Thyroid gland (tissue), 4 donors: ENCODE measurements around the gene PHF21A. TPM values are rescaled to one million over a fixed set of nuclear protein-coding genes. Genes with fewer than 3 reads are reported as not detected.

ENCODE experiments used
- DNase-seq, 2 donors: peaks; one replicate each; pipeline ENCODE4 v3.0.0-alpha.2; 2019
- H3K27ac ChIP-seq, 3 donors: fragments of 200-600 bp; sonication (generic); 1 replicate in 2 of 3; 2 replicates in 1 of 3; pipeline ENCODE4 v1.5.1; 2016 to 2019; ENCODE audit warnings: mild to moderate bottlenecking in 1 of 3, moderate library complexity in 1 of 3
- H3K27me3 ChIP-seq: fragments of 200-600 bp; sonication (generic); one replicate; pipeline ENCODE4 v1.5.1; 2019
- H3K36me3 ChIP-seq, 2 donors: fragments of 200-600 bp; sonication (generic); one replicate each; pipeline ENCODE4 v1.5.1; 2016 to 2019
- H3K4me1 ChIP-seq, 2 donors: fragments of 200-600 bp; sonication (generic); one replicate each; pipeline ENCODE4 v1.5.1; 2017 to 2019
- H3K4me3 ChIP-seq, 3 donors: fragments of 200-600 bp; sonication (generic); replicated peaks in 1 of 3; 1 replicate in 2 of 3; 2 replicates in 1 of 3; pipeline ENCODE4 v1.5.1; 2016; ENCODE audit warnings: mild to moderate bottlenecking in 1 of 3
- H3K9me3 ChIP-seq: fragments of 200-600 bp; sonication (generic); one replicate; pipeline ENCODE4 v1.5.1; 2017
- POLR2A ChIP-seq, 2 donors: fragments of 450-650 bp; IDR thresholded peaks; one replicate each; pipeline ENCODE4 v1.6.1; 2017; ENCODE audit warnings: antibody characterized with exemption in 2 of 2, mild to moderate bottlenecking in 2 of 2, moderate library complexity in 1 of 2
- WGBS, 2 donors: methylation state at CpG; one replicate each; pipeline ENCODE4 v1.1.5; 2017; 5-methylcytosine and 5-hydroxymethylcytosine counted together
- intact Hi-C: fragments of 100-400 bp; cut with DNase I; formaldehyde crosslinking; loops from one replicate; pipeline ENCODE4 v1.15.1; 2023
- total RNA-seq, 4 donors: library from RNA; depleted of rRNA; stranded (reverse); fragments of >200 nt; gene quantifications; one replicate each; pipeline ENCODE4 v1.2.3, GENCODE V29; 2016
- TF ChIP-seq, protein P1 (sequence below), 6 experiments: fragments of 200-600 bp in 3 of 6; fragments of 450-650 bp in 3 of 6; sonication (generic) in 3 of 6; IDR thresholded peaks; one replicate each; pipeline ENCODE4 v1.5.1; 2016 to 2019; ENCODE audit warnings: antibody characterized with exemption in 6 of 6, mild to moderate bottlenecking in 2 of 6, inconsistent platforms in 1 of 6, moderate library complexity in 1 of 6

PHF21A gene
- total RNA-seq, 4 donors from 2014 or later: 26.2 to 95.7 (median 64.0) TPM

DNA sequence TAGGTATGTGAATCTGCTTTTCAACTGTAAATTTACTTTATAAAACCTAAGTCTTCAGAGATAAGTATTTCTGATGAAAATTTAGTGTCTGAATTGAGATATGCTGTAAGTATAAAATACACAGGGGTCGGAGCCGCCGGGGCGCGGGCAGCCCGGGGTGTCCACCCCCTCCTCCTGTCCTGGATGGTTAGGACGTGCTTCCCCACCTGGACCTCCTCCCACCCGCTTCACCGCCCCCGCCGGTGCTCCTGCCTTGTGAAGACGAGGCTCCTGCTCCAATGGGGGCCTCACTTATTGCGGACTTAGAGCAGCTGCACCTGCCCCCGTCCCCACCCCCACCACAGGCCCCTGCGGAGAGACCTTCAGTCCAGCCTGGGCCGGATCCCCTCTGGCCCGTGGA lies 21.3 kb upstream of the PHF21A start:
- no peaks in the 10 kb centered on the region for H3K4me1 ChIP-seq
- H3K4me3 ChIP-seq: no peak overlapping the region
- no peaks in the 10 kb centered on the region for H3K27me3 ChIP-seq
- no peak for DNase-seq
- 75 to 78% methylated on average over 15 of the region's 17 CpGs for WGBS, 2 donors
- intact Hi-C loops: no loop called here
- no peaks in the 10 kb centered on the region for H3K36me3 ChIP-seq
- H3K27ac ChIP-seq: no peak overlapping the region
- TF ChIP-seq, protein P1, sequence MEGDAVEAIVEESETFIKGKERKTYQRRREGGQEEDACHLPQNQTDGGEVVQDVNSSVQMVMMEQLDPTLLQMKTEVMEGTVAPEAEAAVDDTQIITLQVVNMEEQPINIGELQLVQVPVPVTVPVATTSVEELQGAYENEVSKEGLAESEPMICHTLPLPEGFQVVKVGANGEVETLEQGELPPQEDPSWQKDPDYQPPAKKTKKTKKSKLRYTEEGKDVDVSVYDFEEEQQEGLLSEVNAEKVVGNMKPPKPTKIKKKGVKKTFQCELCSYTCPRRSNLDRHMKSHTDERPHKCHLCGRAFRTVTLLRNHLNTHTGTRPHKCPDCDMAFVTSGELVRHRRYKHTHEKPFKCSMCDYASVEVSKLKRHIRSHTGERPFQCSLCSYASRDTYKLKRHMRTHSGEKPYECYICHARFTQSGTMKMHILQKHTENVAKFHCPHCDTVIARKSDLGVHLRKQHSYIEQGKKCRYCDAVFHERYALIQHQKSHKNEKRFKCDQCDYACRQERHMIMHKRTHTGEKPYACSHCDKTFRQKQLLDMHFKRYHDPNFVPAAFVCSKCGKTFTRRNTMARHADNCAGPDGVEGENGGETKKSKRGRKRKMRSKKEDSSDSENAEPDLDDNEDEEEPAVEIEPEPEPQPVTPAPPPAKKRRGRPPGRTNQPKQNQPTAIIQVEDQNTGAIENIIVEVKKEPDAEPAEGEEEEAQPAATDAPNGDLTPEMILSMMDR (IDR thresholded peaks at IDR 0.05): no peak
- TF ChIP-seq POLR2A (IDR thresholded peaks at IDR 0.05): no peak
- no peaks in the 10 kb centered on the region for H3K9me3 ChIP-seq

DNA sequence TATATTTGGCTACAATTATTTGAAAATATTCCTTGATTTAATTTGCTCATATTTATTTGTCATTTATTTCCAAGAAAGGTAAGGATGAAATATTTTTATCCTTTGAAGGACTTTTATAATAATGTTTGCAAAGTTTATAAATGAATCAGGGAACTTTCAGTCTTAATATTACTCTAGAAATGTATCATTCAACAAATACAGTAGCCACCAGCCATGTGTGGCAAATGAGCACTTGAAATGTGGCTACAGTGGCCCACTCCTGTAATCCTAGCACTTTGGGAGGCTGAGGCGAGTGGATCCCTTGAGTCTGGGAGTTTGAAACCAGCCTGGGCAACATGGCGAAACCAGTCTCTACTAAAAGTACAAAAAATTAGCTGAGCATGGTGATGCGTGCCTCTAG lies 20.3 kb upstream of the PHF21A start:
- intact Hi-C loops: no loop called here
- Histone ChIP-seq H3K27me3 (no peaks in the 10 kb centered on the region), H3K9me3 (no peaks in the 10 kb centered on the region), H3K36me3 (no peaks in the 10 kb centered on the region), H3K4me1 (no peaks in the 10 kb centered on the region), H3K4me3 (no peak overlapping the region), H3K27ac (no peak overlapping the region)
- DNase-seq: no peak
- WGBS, 2 donors: 90 to 97% methylated on average over 3 of the region's 3 CpGs
- TF ChIP-seq, protein P1 (IDR thresholded peaks at IDR 0.05): no peak
- TF ChIP-seq POLR2A (IDR thresholded peaks at IDR 0.05): no peak

DNA sequence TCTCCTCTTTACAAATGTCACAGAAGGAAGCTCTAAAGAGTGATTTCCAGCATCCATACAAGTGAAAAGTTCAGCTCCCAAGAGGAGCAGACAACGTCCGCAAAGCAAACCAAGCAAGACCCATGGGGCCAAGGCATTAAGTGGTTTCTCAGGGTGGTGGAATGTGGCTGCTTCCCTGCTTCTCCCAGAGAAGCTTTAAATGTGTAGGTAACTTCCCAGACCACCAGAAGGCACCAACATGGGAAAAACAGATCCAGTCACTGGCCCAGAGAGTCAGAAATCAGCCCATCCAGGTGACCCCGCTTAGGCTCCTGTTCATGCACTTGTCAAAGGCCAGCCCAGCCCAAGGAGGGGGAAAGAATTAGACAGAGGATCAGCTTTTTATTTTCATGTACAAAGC lies 13.3 kb upstream of the PHF21A start:
- TF ChIP-seq POLR2A (IDR thresholded peaks at IDR 0.05): no peak
- TF ChIP-seq, protein P1 (IDR thresholded peaks at IDR 0.05): no peak
- intact Hi-C loops: no loop called here
- Histone ChIP-seq H3K4me3 (no peak overlapping the region), H3K9me3 (no peaks in the 10 kb centered on the region), H3K27ac (no peak overlapping the region), H3K27me3 (no peaks in the 10 kb centered on the region), H3K36me3 (no peaks in the 10 kb centered on the region), H3K4me1 (no peaks in the 10 kb centered on the region)
- DNase-seq: no peak
- 60 to 64% methylated on average over 3 of the region's 3 CpGs for WGBS, 2 donors

DNA sequence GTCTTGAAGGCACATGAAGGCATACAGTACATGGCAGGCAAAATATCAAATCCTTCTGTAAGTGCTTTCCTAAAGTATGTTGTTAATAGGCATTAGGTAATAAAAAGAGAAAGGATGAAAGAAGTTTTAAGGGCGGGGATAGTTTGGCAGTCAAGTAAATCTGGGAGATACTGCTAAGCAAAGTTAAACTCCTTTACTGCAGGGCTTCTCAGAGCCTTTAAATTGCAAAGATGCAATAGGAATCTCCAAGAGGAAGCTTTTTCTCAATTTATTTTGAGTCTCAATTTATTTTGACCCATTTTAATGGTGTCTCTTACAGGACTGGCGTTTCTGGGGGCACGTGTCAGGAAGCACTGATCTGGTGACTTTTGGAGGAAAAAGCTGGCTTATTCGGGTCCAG lies 12.8 kb upstream of the PHF21A start:
- no peak overlapping the region for H3K27ac ChIP-seq
- H3K4me3 ChIP-seq: no peak overlapping the region
- TF ChIP-seq, protein P1 (IDR thresholded peaks at IDR 0.05): no peak
- TF ChIP-seq POLR2A (IDR thresholded peaks at IDR 0.05): no peak
- DNase-seq: no peak
- no peaks in the 10 kb centered on the region for H3K9me3 ChIP-seq
- intact Hi-C loops: no loop called here
- H3K27me3 ChIP-seq: no peaks in the 10 kb centered on the region
- H3K4me1 ChIP-seq: no peaks in the 10 kb centered on the region
- no peaks in the 10 kb centered on the region for H3K36me3 ChIP-seq
- 83 to 90% methylated on average over 4 of the region's 4 CpGs for WGBS, 2 donors

DNA sequence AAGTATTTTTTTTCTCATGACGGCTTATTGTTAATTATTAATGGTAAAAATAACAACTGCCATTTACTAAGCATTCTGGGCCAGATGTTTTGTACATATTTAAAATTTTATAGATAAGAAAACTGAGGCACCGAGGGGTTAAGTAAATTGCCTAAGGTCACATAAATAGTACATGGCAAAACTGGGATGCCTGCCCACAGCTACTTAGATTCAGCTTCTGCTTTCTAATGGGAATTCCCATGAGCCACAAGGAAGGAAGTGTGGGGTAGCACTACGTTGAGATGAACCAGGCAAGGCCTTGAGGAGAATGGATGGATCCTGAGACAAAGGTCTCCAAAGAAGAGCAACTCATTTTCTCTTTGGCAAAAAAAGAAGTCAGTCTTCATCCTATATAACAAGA lies 11.9 kb upstream of the PHF21A start:
- H3K4me3 ChIP-seq: no peak overlapping the region
- no peak overlapping the region for H3K27ac ChIP-seq
- H3K9me3 ChIP-seq: no peaks in the 10 kb centered on the region
- H3K36me3 ChIP-seq: no peaks in the 10 kb centered on the region
- H3K4me1 ChIP-seq: no peaks in the 10 kb centered on the region
- intact Hi-C loops: no loop called here
- WGBS, 2 donors: 65 to 75% methylated on average over 3 of the region's 3 CpGs
- no peak for TF ChIP-seq POLR2A (IDR thresholded peaks at IDR 0.05)
- H3K27me3 ChIP-seq: no peaks in the 10 kb centered on the region
- DNase-seq: no peak
